EL (cell line): ENCODE measurements around the gene TAAR5.
"Not testable (repeated sequence)": the region's sequence is repeated elsewhere in the genome, so short reads cannot be mapped to it uniquely, and the experiment has no call there.

Experiments
- DNase-seq: peaks from one replicate; pipeline ENCODE4 v3.0.0-alpha.2; 2016

The TAAR5 gene

GRCh38 chr6:132569170-132569569 is 20.4 kb downstream of the TAAR5 start:
- no peak for DNase-seq

- DNase-seq, result no peak
Measured at GRCh38 chr6:132568611-132569010, 20.9 kb downstream of the TAAR5 start.

- no peak for DNase-seq
Measured at GRCh38 chr6:132567566-132567965, 22.0 kb downstream of the TAAR5 start.

GRCh38 chr6:132566404-132566803 is 23.1 kb downstream of the TAAR5 start:
- DNase-seq, result no peak

GRCh38 chr6:132560087-132560486 is 29.5 kb downstream of the TAAR5 start:
- DNase-seq, result not testable (repeated sequence)

- no peak for DNase-seq
Measured at GRCh38 chr6:132552372-132552771, 37.2 kb downstream of the TAAR5 start, which contains the start of gene TAAR8. Gene TAAR8 (plus strand): TSS chr6:132552672. CDS start chr6:132552693, 21 bp downstream.

- no peak for DNase-seq
Measured at GRCh38 chr6:132551214-132551613, 38.3 kb downstream of the TAAR5 start.

GRCh38 chr6:132548746-132549463 is 40.6 kb downstream of the TAAR5 start:
- DNase-seq, result no peak

- no peak for DNase-seq
Measured at GRCh38 chr6:132544826-132545225, 44.7 kb downstream of the TAAR5 start.
